NCI-H2081 treated with DMSO at 0.1 percent for 48 hours (cell line): ENCODE results near the gene TADA1.

ENCODE experiments used
- DNase-seq: peaks from one replicate; lab custom pipeline; 2025; lab: John Stamatoyannopoulos, UW

Gene TADA1

DNA sequence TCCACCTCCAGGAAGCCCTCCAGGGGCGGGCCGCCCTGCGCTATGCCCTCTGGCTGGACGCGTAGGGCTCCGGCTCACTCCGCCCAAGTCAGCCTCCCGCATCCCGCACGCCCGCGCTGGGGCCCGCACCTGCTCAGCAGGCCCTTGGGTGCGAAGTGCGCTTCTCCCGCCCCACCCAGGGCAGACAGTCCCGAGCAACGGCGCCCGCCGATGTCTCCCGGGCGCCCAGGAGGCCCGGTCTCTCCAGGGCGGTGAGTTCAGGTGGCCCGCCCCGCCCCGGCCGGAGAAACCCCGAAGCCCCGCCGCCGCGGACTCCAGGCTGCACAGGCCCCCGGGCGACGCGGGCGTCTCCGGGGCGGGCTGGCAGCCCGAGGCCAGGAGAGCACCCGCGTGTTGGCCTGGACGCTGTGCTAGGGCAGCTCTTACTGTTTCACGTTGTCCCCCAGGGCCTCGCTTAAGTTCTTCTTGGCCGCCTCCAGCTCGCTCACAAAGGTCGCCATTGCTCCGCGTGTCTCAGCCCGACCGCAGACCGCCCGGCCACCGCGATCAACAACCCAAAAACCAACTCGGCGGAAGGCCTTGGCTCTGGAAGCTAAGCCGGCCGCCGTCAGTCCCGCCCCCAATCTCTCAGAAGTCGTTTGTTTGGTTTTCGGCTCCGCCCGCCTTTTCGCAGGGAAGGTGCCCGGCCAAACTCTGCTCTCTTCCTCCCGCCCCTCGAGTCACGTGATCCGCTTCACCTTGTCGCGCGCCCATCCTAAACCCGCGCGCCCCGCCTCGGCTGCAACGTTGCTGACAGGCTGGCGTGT is at the start of gene TADA1:
TSS of gene TADA1 (minus strand) at position 531 of the 806 bp plus-strand sequence. CDS start at position 500, 31 bp downstream.
- DNase-seq, result peak; percentile 96

GRCh38 chr1:166924823-166925541 is 48.9 kb upstream of the TADA1 start:
- DNase-seq, result no peak

- no peak for DNase-seq
Measured at GRCh38 chr1:166920561-166921475, 44.8 kb upstream of the TADA1 start.

DNA sequence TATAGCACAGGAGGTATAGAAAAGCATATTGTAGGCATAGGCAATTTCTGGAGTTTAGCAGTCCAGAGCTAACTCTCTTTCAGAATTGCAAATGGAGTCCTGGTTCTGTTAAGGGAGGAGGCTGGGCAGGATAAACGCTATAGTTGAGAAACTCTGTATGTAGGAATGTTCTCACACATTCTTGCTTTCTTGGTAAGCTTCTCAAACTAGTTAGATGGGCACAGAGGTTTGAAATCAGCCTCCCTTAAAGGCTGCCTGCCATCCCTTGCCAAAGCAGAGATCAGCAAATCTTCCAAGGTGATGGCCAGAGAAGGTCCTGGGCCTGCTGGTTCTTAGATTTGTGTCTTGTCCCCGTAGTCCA is 42.9 kb upstream of the TADA1 start:
- DNase-seq, result no peak

DNA sequence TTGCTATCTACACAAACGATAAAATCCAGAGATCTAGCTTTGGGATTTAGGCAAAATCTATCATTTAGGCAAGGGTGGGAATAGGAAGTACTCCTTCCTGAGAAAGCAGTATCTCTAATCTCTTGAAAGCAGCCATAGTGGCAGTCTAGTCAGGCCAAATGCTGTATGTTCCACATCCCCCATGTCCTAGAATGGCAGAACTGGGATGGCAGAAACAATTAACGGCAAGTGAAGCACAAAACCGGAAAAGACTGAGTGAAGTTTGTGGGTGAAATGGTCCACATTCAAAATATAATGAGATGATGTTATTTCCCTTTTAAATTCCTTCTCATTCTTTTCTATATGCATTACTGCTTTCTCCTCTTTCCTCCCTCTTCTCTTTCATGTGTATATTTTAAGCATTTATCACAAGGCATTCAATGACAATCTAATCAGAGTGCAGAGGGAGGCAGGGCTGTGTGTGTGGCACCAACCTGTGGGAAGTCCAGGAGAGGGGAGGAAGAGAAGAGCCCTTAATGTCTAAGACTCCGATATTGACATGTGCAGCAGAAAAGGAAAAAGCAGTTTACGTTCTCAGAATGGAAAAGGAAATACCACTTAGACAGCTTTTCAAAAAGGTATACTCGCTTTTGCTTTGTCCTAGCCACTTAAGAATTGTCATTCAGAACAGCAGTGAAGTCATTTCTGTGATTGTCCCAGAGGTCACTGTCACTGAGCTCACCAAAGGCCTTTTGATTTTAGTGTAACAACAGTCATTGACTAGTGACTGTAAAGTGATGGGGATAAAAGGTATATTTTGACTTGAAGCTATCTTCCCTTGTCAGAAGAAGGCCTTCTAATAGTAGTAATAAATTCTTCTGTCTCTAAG is 42.3 kb upstream of the TADA1 start:
- no peak for DNase-seq

- no peak for DNase-seq
Measured at GRCh38 chr1:166915941-166916340, 39.9 kb upstream of the TADA1 start.

DNA sequence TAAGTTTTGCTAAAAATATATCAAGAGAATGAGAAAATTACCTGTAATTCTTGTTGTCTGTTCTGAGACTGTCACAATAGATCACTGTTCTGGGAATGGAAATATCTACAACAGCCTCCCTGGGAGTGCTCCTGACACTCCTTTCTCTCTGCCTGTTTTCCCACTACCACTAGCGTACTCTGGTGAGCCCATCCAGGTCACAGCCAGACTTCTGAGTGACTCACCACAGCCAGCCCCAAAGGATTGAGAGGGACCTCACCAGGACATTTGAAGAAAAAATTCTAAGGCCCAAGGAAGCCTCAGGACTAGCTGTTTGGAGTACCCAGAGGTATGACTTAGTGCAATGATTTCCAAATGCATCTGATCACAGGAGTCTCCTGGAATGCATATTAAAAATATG is 39.0 kb upstream of the TADA1 start:
- DNase-seq, result no peak

DNA sequence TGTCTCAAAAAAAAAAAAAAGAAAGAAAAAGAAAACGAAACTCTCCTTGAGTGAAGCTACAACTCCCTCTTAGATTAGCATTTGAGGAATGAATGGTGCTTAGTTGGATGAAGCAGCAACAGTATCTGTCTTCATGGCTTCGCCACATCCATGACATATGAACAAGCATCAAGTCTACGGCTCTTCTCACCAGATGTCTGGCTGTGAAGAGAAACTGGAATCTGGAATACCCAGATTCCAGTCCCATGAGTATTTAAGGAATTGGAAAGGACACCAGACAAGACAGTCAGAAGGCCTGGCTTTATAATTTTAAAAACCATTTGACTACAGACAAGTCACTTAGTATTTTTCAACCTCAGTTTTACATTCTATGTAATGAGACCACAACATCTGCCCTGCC is 38.0 kb upstream of the TADA1 start:
- DNase-seq, result no peak

- DNase-seq, result no peak
Measured at GRCh38 chr1:166911624-166912023, 35.6 kb upstream of the TADA1 start.

DNA sequence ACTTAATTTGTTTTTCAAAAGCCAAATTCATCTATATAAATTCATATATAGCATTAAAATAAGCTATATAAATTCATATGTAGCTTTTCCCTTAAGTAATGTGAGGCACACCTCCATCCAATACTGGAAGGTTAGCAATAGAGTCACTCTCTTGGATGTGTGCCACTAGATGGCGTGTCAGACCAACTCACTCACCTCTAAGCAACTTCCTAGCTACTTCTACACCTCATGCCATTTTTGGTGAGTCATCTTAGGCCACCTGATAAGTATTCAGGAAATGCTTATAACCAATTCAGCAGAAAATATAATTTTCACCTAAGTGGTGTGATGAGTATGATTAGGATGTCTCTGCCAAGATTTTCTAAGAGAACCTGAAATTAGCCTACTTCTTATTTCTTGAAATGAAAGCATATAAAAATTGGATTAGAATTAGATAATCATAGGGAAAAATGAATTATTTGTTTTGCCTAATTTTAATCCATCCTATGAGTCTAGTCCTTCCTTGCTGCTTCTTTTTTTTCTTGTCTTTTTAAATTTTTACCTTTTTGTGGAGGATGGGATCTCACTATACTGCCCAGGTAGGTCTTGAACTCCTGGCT is 34.4 kb upstream of the TADA1 start:
- peak; percentile 85 for DNase-seq

DNA sequence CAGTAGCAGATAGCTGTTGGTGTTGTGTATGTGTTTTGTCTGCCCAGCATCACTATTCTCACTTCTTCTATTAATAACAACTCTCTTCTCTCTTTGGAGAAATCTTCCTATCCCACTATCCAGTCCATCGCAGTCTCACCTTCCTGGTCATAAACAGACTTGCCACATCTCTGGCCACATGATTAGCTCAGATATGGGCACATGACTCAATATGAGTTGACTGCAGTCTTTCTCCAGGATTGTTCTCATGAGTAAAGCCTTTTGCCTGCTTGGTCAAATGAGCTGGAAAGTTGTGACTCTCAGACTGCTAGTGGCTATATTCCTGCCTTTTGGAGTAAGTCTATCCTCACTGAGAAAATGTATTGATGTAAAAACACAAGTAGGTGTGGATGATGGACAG is 32.9 kb upstream of the TADA1 start:
- no peak for DNase-seq

DNA sequence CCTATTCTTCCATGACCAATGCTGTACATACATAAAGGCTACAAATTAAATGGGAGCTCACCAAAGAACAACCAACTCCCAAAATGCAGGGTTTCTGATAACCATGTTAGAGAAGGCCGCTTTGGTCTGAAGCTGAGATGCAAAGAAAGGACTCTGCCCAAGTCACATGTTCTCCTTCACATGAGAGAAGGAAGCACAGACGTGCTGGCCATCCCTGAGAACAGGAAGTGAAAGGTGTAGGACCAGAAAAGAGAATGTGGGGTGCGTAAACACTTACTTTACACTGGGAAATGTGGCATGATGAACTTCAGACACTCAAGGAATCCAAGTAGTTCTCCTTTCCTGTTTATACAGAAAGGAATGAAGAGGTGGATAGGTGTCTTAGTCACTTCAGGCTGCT is 31.7 kb upstream of the TADA1 start:
- no peak for DNase-seq

DNA sequence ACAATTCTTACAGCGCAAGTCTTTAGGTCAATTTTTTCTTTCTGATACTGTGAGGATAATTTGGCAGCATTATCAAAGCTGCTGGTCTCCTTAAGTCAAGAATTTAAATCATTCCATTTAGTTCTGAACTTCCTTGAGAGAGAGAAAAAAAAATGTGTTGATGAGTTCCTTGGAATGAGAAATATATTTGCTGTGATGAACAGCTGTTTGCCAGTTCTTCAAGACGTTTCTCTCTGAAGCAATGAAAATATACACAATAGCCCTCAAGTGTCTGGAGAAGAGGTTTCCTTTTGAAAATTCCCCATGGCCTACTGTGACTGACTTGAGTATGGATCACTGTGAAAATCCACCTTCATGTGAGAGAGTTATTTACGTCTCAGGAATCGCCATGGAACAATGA is 31.0 kb upstream of the TADA1 start:
- no peak for DNase-seq

DNA sequence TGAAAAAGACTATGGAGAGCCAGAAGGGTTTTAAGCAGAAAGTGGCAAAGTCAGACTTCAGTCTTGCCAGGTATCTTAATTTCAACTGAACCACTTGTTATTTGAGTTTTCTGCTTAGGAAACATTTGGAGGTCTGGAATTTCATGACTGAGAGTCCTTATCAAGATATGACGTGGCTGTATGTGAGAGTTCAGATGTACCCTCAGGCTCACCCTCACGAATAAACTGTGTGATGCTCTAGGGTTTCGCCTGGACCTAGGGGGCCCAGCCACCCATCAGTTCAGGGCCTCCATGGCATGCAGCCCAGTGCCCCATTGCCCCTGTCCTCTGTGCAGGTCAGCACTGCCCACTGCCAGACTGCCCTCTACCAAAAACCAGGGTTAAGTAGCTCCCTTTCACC is 30.6 kb upstream of the TADA1 start:
- DNase-seq, result no peak

GRCh38 chr1:166905900-166906299 is 29.8 kb upstream of the TADA1 start:
- no peak for DNase-seq

- DNase-seq, result no peak
Measured at GRCh38 chr1:166905136-166905535, 29.1 kb upstream of the TADA1 start.

GRCh38 chr1:166903232-166903631 is 27.2 kb upstream of the TADA1 start:
- no peak for DNase-seq

DNA sequence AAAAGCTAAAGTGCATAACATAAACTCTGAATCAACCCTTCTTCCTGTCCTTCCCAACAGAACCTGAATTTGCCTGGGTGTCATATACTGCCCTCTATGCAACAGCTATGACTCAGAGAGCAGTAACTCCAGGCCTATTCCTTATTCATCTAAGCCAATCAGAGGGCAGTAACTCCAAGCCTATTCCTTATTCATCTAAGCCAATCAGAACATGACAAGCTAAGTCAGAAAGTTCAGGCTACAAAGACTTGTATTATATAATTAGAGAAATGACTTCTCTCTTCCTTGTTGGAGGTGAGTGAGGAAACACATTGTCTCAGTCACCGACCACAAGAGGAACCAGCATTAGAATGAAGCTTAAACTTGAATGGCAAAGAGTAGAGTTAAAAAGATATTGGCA is 26.2 kb upstream of the TADA1 start:
- DNase-seq, result no peak

DNA sequence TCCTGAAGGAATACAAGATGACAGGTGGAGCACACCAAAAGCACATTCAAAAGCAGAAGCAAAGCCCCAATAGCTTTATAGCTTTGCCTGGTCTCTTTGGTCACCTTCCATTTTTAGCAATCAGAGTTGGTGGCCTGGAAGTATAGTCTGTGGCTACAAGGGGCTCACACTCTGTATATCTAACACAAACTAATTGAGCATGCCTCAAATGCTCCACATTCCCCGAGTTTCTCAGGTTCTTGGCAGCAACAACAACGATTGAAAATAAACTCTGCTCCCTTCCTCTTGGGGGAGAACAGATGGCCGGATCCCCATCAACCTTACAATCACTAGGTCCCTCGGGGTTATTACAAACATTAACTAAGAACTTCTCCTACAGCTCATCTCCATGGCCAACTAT is 24.9 kb upstream of the TADA1 start:
- DNase-seq, result no peak

- no peak for DNase-seq
Measured at GRCh38 chr1:166899769-166900168, 23.7 kb upstream of the TADA1 start.

- DNase-seq, result no peak
Measured at GRCh38 chr1:166895766-166896165, 19.7 kb upstream of the TADA1 start.
